Hepatocyte (in vitro differentiated cells): ENCODE results near the gene PHTF1.

Experiments used
- EZH2 ChIP-seq: fragments of 200-600 bp; sonication (generic); IDR thresholded peaks from 2 replicates; pipeline ENCODE4 v1.6.1; 2016; ENCODE audit warnings: antibody characterized with exemption, mild to moderate bottlenecking, borderline replicate concordance
- EZH2phosphoT487 ChIP-seq: fragments of 200-600 bp; sonication (generic); IDR thresholded peaks from one replicate; pipeline ENCODE4 v1.6.1; 2018; ENCODE audit warnings: antibody characterized with exemption, mild to moderate bottlenecking, low read depth, moderate library complexity; ENCODE audit not compliant: unreplicated experiment, severe bottlenecking
- TF ChIP-seq, protein P1 (sequence below): fragments of 200-600 bp; sonication (generic); IDR thresholded peaks from 2 replicates; pipeline ENCODE4 v1.5.1; 2016; ENCODE audit warnings: antibody characterized with exemption, mild to moderate bottlenecking; ENCODE audit not compliant: poor library complexity

GRCh38 chr1:113749402-113749801, 9.9 kb downstream of the PHTF1 start:
- TF ChIP-seq, protein P1, sequence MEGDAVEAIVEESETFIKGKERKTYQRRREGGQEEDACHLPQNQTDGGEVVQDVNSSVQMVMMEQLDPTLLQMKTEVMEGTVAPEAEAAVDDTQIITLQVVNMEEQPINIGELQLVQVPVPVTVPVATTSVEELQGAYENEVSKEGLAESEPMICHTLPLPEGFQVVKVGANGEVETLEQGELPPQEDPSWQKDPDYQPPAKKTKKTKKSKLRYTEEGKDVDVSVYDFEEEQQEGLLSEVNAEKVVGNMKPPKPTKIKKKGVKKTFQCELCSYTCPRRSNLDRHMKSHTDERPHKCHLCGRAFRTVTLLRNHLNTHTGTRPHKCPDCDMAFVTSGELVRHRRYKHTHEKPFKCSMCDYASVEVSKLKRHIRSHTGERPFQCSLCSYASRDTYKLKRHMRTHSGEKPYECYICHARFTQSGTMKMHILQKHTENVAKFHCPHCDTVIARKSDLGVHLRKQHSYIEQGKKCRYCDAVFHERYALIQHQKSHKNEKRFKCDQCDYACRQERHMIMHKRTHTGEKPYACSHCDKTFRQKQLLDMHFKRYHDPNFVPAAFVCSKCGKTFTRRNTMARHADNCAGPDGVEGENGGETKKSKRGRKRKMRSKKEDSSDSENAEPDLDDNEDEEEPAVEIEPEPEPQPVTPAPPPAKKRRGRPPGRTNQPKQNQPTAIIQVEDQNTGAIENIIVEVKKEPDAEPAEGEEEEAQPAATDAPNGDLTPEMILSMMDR, result no peak
- TF ChIP-seq EZH2phosphoT487, result no peak
- TF ChIP-seq EZH2, result no peak
